H1 (cell line): ENCODE data around the gene SEMA4D. TPM values are rescaled to one million over a fixed set of nuclear protein-coding genes. Genes with fewer than 3 reads are reported as not detected.

Source experiments
- BRCA1 ChIP-seq: IDR thresholded peaks from 2 replicates; pipeline ENCODE4 v1.6.1; 2012; ENCODE audit warnings: low read depth, low read length, improper control_type of control experiment
- EGR1 ChIP-seq: IDR thresholded peaks from 2 replicates; pipeline ENCODE4 v1.6.1; 2011; ENCODE audit warnings: low read depth, low read length, borderline replicate concordance
- KDM5A ChIP-seq: fragments of 200-600 bp; IDR thresholded peaks from 2 replicates; pipeline ENCODE4 v1.7.1; 2012; ENCODE audit warnings: mild to moderate bottlenecking, low read length, inconsistent platforms, mixed read lengths
- POLR2AphosphoS5 ChIP-seq: IDR thresholded peaks from 2 replicates; pipeline ENCODE4 v1.6.1; 2011; ENCODE audit warnings: low read depth, low read length
- POU5F1 ChIP-seq: IDR thresholded peaks from 2 replicates; pipeline ENCODE4 v1.6.1; 2011; ENCODE audit warnings: low read depth, mild to moderate bottlenecking, low read length, moderate library complexity
- TEAD4 ChIP-seq: IDR thresholded peaks from 2 replicates; pipeline ENCODE4 v1.6.1; 2012; ENCODE audit warnings: low read depth, low read length, inconsistent platforms, mixed read lengths
- polyA plus RNA-seq, 7 experiments: library from polyadenylated mRNA; depleted of rRNA in 3 of 7; stranded (reverse) in 5 of 7; unstranded in 2 of 7; fragments of >200 nt in 5 of 7; fragments of 200-250 nt in 2 of 7; gene quantifications; 1 replicate in 5 of 7; 2 replicates in 1 of 7; 4 replicates in 1 of 7; pipeline versions ENCODE4 v1.2.1 to v1.2.3, GENCODE V29; 2011 to 2013; ENCODE audit warnings: missing spikeins in 2 of 7, mixed read lengths in 2 of 7
- total RNA-seq: library from RNA; stranded (reverse); fragmentation: NEBNext Ultra II Directional; extraction: Animal tissue kit (Norgen Biotek cat#: 25700); gene quantifications from 2 replicates; pipeline ENCODE4 v1.2.1, GENCODE V29; 2021

The SEMA4D gene
- total and polyA plus RNA-seq, 2 of the 8 experiments (the other 6 are each of a cell fraction or from before 2014, with no cell fraction given): 21.0 to 70.4 TPM

GRCh38 chr9:89498852-89499480 is 1.1 kb upstream of the SEMA4D start (continued):
- TF ChIP-seq POU5F1: no peak
- TF ChIP-seq KDM5A: no peak
- TF ChIP-seq BRCA1: no peak
- TF ChIP-seq TEAD4: no peak
- TF ChIP-seq POLR2AphosphoS5: no peak
- TF ChIP-seq EGR1: no peak
